ENCODE data around the gene KIF3C. TPM values are rescaled to one million over a fixed set of nuclear protein-coding genes. Genes with fewer than 3 reads are reported as not detected.
"Not testable (repeated sequence)": the region's sequence is repeated elsewhere in the genome, so short reads cannot be mapped to it uniquely, and the experiment has no call there.

Gene KIF3C
- total and polyA plus RNA-seq, 2 of the 8 experiments (the other 6 are each of a cell fraction or from before 2014, with no cell fraction given) = 13.4 to 58.1 TPM

DNA sequence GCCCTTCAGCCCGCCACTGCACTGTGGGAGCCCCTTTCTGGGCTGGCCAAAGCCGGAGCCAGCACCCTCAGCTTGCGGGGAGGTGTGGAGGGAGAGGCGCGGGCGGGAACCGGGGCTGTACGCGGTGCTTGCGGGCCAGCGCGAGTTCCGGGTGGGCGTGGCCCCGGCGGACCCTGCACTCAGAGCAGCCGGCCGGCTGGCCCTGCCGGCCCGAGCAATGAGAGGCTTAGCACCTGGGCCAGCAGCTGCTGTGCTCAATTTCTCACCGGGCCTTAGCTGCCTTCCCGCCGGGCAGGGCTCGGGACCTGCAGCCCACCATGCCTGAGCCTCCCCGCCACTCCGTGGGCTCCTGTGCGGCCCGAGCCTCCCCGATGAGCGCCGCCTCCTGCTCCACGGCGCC, 66.9 kb downstream of the KIF3C start:
- not testable (repeated sequence) for DNase-seq (ENCODE audit: low read depth in 1 of 2, low spot score in 2 of 2); H2BK120ac ChIP-seq (replicated peaks; ENCODE audit: low read depth, low read length); H3K36me3 ChIP-seq (ENCODE audit: control insufficient read depth in 2 of 4, insufficient read depth in 4 of 4, low read length in 3 of 4); H4K8ac ChIP-seq (ENCODE audit: extremely low read depth, insufficient read depth, low read length); H3K27ac ChIP-seq (ENCODE audit: low read depth, low read length); H3K79me1 ChIP-seq (ENCODE audit: low read depth, low read length); H3K4me1 ChIP-seq (replicated peaks in 1 of 4; ENCODE audit: control insufficient read depth in 3 of 4, insufficient read depth in 4 of 4, low read length in 3 of 4); H3K4ac ChIP-seq (replicated peaks; ENCODE audit: insufficient read length, low read depth, low read length); H3K23ac ChIP-seq (ENCODE audit: insufficient read length); H2BK12ac ChIP-seq (ENCODE audit: low read depth, low read length); H3K23me2 ChIP-seq (ENCODE audit: low read depth, low read length); H2BK15ac ChIP-seq (ENCODE audit: low read length); H4K20me1 ChIP-seq (replicated peaks in 1 of 2; ENCODE audit: control insufficient read depth in 1 of 2, insufficient read depth in 2 of 2, low read length in 2 of 2); H3K4me2 ChIP-seq (ENCODE audit: insufficient read depth in 1 of 2, low read depth in 2 of 2, low read length in 2 of 2); H3K9ac ChIP-seq (replicated peaks in 1 of 4; ENCODE audit: extremely low read depth in 1 of 4, low read depth in 3 of 4, low read length in 3 of 4); H4K91ac ChIP-seq (replicated peaks; ENCODE audit: insufficient read length, low read length); H3K4me3 ChIP-seq (ENCODE audit: extremely low read depth in 1 of 4, insufficient read depth in 2 of 4, low read depth in 3 of 4, low read length in 4 of 4); H2AK5ac ChIP-seq (ENCODE audit: low read depth, low read length); H4K5ac ChIP-seq (ENCODE audit: insufficient read length, low read depth, low read length); H3K27me3 ChIP-seq (replicated peaks in 1 of 4; ENCODE audit: control insufficient read depth in 3 of 4, extremely low read depth in 1 of 4, insufficient read depth in 3 of 4, low read length in 3 of 4); H3K79me2 ChIP-seq (ENCODE audit: control insufficient read depth in 1 of 2, insufficient read depth in 2 of 2, low read length in 2 of 2); H2AFZ ChIP-seq (ENCODE audit: low read length); H3K14ac ChIP-seq (ENCODE audit: insufficient read length); H3K18ac ChIP-seq (ENCODE audit: extremely low read depth, low read length); H3K9me3 ChIP-seq (ENCODE audit: insufficient read depth in 2 of 2, low read depth in 1 of 2, low read length in 1 of 2); H2BK5ac ChIP-seq (ENCODE audit: low read depth, low read length); H2BK20ac ChIP-seq (ENCODE audit: low read length); FAIRE-seq; H3K56ac ChIP-seq (replicated peaks; ENCODE audit: insufficient read length, low read depth, low read length)
- 85% methylated on average over 16 of the region's 33 CpGs; no CpG with 5 or more reads in 1 of the 2 experiments for WGBS, 2 experiments (ENCODE audit: extremely low coverage in 1 of 2, insufficient coverage in 1 of 2, insufficient read length in 1 of 2, insufficient replicate concordance in 2 of 2, low coverage in 1 of 2, low lambda C conversion rate in 2 of 2, missing lambda C conversion rate in 1 of 2)
- CTCF ChIA-PET (ENCODE audit: partially characterized antibody) = interaction anchor here (1.0 to 3.7 kb wide), 3 partner anchors 16 to 62 kb away, joined by 3 to 27 read pairs (median 7); no protein-coding TSS in a partner anchor
- POLR2A ChIA-PET (ENCODE audit: partially characterized antibody) = interaction anchor here (0.8 to 1.2 kb wide), 2 partner anchors 9 to 60 kb away, joined by 3 read pairs; no protein-coding TSS in a partner anchor

Data from H1 (cell line).